Tibial nerve (tissue), 3 donors: Measurements from ENCODE around the gene SLC10A7.

ENCODE experiments used
- POLR2A ChIP-seq, 2 donors: fragments of 450-650 bp; IDR thresholded peaks; one replicate each; pipeline ENCODE4 v1.6.1; 2017; ENCODE audit warnings: antibody characterized with exemption in 2 of 2, mild to moderate bottlenecking in 2 of 2, moderate library complexity in 2 of 2
- TF ChIP-seq, protein P1 (sequence below), 5 experiments: fragments of 200-600 bp in 3 of 5; fragments of 450-650 bp in 2 of 5; sonication (generic) in 3 of 5; IDR thresholded peaks; one replicate each; pipeline ENCODE4 v1.5.1; 2016 to 2019; ENCODE audit warnings: antibody characterized with exemption in 5 of 5, mild to moderate bottlenecking in 3 of 5, moderate library complexity in 2 of 5

DNA sequence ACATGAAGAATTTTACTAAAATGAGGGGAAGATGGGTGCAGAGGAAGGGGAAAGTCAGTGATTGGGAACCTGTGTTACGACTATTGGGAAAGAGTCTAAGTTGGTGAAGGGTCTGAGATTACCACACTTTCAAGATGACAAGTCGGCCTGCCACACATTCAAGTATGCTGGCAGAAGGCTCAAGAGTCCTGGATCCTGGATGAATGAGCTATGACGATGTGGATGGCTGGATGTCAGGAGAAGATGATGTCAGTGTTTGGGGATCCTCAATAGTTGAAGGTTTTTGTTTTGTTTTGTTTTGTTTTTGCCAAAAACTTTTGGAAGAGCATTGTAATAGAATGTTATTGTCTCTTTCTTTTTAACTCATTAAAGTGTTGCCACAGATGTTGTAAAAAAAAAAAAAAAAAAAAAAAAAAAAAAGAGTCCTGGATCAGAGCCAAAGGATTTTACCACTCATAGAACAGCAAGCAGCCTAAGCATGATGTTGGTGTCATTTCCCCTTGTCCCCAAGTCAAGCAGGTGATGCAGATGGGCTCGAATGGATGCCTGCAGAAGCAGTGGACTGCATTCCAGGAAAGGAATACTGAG is 186.8 kb downstream of the SLC10A7 start:
- TF ChIP-seq, protein P1, sequence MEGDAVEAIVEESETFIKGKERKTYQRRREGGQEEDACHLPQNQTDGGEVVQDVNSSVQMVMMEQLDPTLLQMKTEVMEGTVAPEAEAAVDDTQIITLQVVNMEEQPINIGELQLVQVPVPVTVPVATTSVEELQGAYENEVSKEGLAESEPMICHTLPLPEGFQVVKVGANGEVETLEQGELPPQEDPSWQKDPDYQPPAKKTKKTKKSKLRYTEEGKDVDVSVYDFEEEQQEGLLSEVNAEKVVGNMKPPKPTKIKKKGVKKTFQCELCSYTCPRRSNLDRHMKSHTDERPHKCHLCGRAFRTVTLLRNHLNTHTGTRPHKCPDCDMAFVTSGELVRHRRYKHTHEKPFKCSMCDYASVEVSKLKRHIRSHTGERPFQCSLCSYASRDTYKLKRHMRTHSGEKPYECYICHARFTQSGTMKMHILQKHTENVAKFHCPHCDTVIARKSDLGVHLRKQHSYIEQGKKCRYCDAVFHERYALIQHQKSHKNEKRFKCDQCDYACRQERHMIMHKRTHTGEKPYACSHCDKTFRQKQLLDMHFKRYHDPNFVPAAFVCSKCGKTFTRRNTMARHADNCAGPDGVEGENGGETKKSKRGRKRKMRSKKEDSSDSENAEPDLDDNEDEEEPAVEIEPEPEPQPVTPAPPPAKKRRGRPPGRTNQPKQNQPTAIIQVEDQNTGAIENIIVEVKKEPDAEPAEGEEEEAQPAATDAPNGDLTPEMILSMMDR (IDR thresholded peaks at IDR 0.05) = no peak
- TF ChIP-seq POLR2A (IDR thresholded peaks at IDR 0.05) = no peak
